Right hindlimb (tissue), 1 donor: ENCODE data around the gene ADRA2A.

Experiments used
- DNase-seq: peaks from one replicate; pipeline ENCODE4 v3.0.0-alpha.2; 2018

Gene ADRA2A

GRCh38 chr10:111076682-111077478, at the start of gene ADRA2A:
TSS of gene ADRA2A (plus strand) at chr10:111077029. CDS start at chr10:111077997, 968 bp downstream.
- DNase-seq: peak; percentile 68

DNA sequence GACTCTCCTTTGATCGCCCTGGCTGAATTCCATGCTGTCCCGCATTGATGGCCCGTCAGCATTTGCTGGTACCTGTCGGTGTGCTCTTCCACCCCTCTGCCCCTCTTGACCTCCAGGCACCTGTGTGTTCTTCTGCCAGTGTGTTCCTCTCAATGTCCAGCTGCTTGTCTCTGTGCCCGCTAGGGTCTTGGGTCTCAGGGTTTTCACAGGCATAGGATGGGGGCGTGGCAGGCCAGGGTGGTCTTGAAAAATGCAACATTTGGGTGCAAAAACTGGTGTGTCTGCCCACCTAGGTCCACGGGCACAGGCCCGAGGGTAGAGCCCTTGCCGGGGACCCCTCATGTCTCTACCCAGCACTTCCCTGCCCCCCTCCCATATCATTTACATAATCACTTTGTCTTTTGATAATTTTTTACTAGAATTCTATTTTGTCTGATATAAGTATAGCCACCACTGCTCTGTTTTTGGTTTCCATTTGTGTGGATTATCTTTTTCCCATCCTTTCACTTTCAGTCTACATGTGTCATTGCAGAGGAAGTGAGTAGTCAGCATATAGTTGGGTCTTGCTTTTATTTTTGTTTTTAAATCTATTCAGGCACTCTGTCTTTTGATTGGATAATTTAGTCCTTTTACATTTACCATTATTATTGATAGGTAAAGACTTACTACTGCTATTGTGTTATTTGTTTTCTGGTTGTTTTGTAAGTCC, 46.6 kb upstream of the ADRA2A start:
- DNase-seq: no peak

- DNase-seq: no peak
These were observed 42.1 kb upstream of the ADRA2A start for GRCh38 chr10:111034598-111035310.

GRCh38 chr10:111035542-111035941, 41.3 kb upstream of the ADRA2A start:
- DNase-seq: no peak

DNA sequence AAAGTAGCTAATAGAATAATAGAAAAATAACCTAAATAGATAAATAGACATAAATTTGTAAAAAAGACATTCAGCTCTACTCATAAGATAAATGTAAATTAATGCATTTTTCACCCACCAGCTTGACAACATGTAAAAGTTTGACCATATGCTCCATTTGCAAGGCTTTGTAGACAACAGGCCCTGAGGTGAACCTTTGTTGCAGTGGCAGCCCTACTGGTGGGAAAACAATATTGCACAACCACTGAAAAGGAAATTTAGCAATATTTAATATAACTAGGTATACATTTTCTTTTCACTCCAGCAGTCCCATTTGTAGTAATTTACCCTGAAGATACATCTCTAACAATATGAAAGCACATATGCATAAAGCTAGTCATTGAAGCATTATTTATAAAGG, 39.0 kb upstream of the ADRA2A start:
- DNase-seq: no peak

- no peak for DNase-seq
These were observed 37.3 kb upstream of the ADRA2A start for GRCh38 chr10:111039522-111039921.

DNA sequence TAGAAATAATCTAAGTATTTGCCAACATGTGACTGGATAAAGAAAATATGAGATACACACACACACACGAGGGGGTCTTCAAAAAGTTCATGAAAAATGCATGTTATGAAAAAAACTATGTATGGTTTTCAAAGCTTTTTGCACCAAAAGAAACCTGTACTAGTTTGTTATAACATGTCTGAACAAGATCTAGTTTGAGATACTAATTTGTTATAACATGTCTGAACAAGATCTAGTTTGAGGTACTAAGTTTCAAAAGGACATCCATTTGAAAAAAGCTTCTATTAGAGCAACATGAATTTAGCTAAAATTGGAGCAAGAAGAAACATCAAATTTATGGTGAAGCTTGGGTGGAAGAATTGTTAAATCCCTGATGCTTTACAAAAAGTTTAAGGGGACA, 19.8 kb upstream of the ADRA2A start:
- DNase-seq: no peak

- no peak for DNase-seq
These were observed 13.4 kb upstream of the ADRA2A start for GRCh38 chr10:111063471-111063870.

DNA sequence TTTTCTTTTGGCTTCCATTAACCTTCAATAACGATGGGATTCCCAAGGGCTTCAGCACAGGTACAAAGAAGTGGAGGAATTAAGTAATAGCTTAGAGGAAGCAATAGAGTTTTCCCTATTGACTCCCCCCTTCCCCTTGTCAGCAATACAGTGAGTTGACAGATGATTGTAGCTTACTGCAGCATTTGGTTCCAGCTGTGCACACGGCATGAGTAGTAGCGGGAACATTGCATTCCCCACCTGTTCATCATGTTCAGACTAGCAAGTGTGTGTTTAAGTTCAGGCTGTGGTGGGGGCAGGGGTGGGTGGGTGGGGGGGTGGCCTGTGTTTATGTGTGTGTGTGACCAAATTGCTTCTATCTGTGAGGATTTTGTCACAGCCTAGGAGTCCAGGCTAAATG, 4.6 kb upstream of the ADRA2A start:
- no peak for DNase-seq

GRCh38 chr10:111075577-111076185, 1.1 kb upstream of the ADRA2A start:
- DNase-seq: no peak

- DNase-seq: peak; percentile 72
These were observed 593 bp upstream of the ADRA2A start for GRCh38 chr10:111076191-111076681.

GRCh38 chr10:111077479-111077784, 603 bp downstream of the ADRA2A start:
- no peak for DNase-seq

GRCh38 chr10:111077785-111078504, 1.1 kb downstream of the ADRA2A start:
- no peak for DNase-seq

GRCh38 chr10:111078505-111079185, 1.8 kb downstream of the ADRA2A start:
- DNase-seq: no peak

- DNase-seq: no peak
These were observed 2.5 kb downstream of the ADRA2A start for GRCh38 chr10:111079241-111079760.

DNA sequence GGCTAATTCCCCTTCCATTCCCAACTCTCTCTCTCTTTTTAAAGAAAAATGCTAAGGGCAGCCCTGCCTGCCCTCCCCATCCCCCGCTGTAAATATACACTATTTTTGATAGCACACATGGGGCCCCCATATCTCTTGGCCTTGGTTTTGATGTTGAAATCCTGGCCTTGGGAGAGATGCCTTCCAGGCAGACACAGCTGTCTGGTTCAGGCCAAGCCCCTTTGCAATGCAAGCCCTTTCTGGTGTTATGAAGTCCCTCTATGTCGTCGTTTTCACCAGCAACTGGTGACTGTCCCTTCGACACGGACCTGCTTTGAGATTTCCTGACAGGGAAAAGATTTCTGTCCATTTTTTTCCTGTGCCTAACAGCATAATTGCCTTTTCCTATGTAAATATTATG, 3.0 kb downstream of the ADRA2A start:
- no peak for DNase-seq

- no peak for DNase-seq
These were observed 3.4 kb downstream of the ADRA2A start for GRCh38 chr10:111080224-111080623.

- no peak for DNase-seq
These were observed 4.8 kb downstream of the ADRA2A start for GRCh38 chr10:111081595-111081994.

- no peak for DNase-seq
These were observed 5.5 kb downstream of the ADRA2A start for GRCh38 chr10:111082102-111082975.

GRCh38 chr10:111083222-111084095, 6.6 kb downstream of the ADRA2A start:
- no peak for DNase-seq
